AG10803 (cell line): ENCODE measurements around the gene EFTUD2.
A peak's percentile ranks its signal among the peaks of the same experiment; 100 is the strongest.

Experiments used
- DNase-seq: peaks from one replicate; pipeline ENCODE4 v3.0.0; 2010; ENCODE audit warnings: low read depth
- H3K4me3 ChIP-seq: 2 replicates; pipeline ENCODE4 v1.5.1; 2011; ENCODE audit warnings: mild to moderate bottlenecking, low read length, control low read depth
- TF ChIP-seq, protein P1 (sequence below): conservative IDR thresholded peaks from 2 replicates; pipeline ENCODE4 v1.5.1; 2011; ENCODE audit warnings: mild to moderate bottlenecking, low read length, control low read depth, inconsistent platforms

Gene EFTUD2

DNA sequence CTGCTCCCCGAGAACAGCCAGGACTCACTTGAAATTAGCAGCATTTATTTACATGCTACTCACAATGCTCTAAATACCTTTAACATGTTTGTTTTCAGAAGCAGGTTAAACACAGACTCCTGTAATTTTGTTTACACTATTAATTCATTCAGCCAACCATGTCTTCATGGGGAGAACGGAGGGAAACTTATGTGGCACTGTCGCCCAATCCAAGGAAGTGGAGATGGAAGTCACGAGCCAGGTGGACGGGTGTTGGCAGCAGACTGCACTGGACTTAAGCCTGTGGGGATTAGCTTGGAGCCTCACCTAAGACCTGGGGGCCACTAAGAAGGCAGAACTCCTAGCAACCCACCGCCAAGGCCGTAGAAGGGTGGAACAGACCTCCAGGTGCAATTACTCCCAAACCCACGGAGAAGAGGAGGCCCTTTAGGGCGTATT is 24.9 kb upstream of the EFTUD2 start:
- H3K4me3 ChIP-seq, result no peak overlapping the region
- DNase-seq, result no peak
- TF ChIP-seq, protein P1, sequence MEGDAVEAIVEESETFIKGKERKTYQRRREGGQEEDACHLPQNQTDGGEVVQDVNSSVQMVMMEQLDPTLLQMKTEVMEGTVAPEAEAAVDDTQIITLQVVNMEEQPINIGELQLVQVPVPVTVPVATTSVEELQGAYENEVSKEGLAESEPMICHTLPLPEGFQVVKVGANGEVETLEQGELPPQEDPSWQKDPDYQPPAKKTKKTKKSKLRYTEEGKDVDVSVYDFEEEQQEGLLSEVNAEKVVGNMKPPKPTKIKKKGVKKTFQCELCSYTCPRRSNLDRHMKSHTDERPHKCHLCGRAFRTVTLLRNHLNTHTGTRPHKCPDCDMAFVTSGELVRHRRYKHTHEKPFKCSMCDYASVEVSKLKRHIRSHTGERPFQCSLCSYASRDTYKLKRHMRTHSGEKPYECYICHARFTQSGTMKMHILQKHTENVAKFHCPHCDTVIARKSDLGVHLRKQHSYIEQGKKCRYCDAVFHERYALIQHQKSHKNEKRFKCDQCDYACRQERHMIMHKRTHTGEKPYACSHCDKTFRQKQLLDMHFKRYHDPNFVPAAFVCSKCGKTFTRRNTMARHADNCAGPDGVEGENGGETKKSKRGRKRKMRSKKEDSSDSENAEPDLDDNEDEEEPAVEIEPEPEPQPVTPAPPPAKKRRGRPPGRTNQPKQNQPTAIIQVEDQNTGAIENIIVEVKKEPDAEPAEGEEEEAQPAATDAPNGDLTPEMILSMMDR, result no peak

DNA sequence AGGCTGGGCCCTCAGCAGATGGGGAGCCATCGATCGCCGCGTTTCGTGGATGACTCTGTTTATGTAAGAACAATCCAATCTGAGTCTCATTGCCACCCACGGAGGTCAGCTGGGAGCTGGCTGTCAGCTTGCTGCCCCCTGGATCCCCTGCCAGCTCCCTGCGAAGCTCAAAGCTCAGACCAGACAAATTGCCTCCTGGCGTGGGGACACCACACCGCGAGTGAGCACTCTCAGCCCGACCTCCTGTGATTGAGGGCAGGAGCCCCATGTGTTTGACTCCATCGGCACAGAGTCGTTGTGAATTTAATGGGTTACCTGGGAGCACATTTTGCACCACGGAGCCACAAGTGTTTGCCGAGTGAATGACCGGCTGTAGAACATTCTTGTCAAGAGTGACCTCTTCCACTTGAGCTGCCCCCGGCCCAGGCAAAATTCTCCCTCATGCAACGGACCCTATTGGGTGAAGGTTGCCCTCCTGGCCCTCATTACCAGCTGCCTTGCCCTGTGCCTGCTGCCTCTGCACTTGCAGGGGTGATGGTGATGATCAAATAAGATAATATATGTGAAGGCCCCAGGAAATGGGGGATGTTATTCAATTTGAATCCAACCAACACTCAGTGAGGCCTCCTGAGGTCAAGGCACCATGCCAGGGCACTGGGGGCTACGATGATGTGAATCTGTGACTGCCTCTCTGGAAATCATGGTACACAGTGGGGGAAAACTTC is 23.7 kb upstream of the EFTUD2 start:
- no peak for DNase-seq
- TF ChIP-seq, protein P1, result no peak
- H3K4me3 ChIP-seq, result no peak overlapping the region

DNA sequence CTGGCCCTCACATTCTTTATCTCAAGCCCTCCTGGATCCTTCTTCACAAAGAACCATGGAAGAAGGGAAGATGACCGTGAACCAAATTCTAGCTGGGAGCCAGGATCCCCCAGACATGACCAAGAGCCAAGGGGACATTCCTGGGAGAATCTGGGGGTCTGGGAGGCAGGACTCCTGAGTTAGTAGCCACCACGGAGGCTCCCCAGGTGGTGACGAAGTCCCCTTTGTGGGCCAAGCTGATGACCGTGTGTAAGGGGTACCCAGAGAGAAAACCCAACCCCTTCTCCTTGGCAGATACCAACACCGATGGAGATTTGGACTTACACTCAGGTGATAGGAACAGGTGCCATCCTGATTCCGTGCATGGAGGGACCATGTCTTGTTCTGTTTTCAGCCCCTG is 22.9 kb upstream of the EFTUD2 start:
- H3K4me3 ChIP-seq, result no peak overlapping the region
- DNase-seq, result no peak
- TF ChIP-seq, protein P1, result no peak

DNA sequence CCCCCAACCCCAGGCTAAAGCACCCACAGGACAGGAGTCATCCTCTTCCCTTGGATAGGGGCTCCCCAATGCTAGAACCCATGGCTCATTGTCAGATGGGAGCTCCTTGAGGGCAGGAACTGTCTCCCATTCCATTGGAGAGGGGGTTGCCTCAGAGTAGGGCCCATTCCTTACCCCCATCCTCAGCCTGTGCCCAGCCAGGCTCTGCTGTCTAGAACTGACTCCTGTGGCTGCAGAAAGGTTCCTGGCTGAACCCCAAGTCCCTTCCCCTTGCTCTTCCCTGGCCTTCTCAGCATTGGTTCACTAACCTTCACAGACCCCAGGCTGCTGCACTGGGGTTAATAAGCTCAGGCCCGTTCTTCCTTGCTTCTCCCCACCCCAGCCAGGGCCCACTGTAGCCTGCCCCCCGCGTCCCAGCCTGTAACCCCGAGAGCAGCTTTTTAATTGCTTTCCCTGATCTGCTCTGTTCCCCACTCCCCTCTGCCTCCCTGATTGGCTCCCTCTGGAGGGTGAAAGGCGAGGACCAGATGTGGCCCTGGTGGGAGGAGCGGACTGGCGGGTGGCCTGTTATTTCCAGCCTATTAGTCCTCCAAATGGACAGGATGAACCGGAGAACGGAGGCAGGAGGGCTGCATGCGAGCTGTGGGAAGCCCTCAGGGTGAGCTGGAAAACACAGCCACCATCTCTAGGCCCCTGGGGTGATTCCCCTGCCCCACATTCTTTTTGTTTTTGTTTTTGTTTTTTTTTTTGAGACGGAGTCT is 22.1 kb upstream of the EFTUD2 start:
- DNase-seq, result no peak
- H3K4me3 ChIP-seq, result no peak overlapping the region

DNA sequence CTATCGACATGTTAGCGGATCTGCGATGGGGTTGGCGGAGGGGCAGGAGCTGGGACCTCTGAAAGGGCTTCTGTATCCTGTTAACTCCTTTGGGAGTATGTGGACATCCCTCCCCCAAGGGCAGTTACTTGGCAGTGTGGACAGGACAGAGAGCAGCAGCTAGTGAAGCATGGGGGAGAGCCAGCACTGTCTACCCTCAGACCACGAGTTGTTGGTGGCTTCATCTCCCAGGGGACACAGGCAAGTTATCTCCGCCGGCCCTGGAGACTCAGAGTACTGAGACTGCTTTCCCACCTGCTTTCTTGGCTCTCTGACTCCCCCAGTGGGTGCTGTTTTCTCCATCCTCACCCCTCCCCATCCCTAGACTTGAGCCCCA is 21.3 kb upstream of the EFTUD2 start:
- DNase-seq, result no peak
- no peak overlapping the region for H3K4me3 ChIP-seq
- TF ChIP-seq, protein P1, result no peak

More for the DNA sequence above, 22.1 kb upstream of the EFTUD2 start:
- TF ChIP-seq, protein P1, result peak; percentile 29

DNA sequence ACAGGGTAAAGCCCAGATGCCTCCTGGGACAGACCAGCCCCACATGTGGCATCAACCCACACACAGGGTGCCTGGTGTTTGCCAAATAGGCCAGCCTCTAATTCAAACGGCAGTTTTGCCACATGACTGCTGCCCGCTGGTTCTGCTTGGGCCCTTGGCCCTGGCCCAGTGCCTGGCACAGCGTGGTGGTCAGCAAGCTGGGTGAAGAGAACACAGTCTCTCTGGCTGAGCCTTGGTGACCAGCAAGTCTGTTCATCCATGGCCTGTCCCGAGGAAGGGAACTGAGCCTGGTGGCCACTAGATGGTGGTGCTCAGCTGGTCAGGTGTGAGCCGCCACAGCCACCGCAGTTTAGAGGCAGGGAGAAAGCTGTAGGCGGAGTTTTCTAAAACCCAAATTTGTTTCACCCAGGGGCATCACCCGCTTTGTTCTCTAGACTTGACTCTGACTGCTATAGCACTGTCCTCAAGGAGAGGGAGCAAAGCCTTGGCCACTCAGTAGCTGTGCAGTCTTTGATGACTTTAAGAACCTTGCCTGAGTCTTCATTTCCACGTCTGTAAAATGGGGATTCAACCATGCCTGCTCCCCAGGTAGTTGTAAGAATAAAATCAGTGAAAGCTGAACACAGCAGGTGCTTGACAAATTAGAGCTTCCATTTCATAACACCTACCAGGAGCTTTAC is 20.8 kb upstream of the EFTUD2 start:
- TF ChIP-seq, protein P1, result peak; percentile 85
- peak; percentile 78 for DNase-seq
- no peak overlapping the region for H3K4me3 ChIP-seq

DNA sequence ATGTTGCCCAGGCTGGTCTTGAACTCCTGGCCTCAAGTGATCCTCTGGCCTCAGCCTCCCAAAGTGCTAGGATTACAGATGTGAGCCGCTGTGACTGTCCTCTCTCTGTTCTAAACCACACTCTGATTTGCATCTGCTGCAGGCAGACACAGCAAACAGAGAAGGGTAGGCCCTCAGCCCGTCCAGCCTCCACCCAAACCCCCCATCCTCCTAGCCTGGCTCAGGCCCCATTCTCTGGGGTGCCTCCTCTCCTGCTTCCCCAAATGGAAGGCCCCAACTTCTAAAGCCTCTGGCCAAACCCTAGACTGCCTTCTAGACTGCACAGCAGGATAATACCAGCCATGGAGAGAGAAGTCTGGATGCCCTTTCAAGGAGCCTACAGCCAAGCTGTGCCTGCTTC is 20.2 kb upstream of the EFTUD2 start:
- no peak overlapping the region for H3K4me3 ChIP-seq
- TF ChIP-seq, protein P1, result no peak
- no peak for DNase-seq
